ENCODE results near the gene OR8A1.

DNA sequence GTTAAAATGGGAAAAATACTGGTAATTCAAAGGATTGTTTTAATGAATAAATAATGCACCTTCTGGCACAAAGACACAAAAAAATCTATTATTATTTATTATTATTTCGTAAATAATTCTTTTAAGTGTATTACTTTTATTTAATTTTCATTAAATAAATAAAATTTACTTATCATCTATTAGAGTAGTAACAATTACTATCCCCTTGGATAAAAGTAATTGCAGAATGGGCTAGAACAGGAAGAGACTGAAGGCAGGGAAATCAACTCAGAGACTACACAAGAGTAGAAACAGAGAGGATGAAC lies 49.3 kb upstream of the OR8A1 start:
- TF ChIP-seq, protein P1, sequence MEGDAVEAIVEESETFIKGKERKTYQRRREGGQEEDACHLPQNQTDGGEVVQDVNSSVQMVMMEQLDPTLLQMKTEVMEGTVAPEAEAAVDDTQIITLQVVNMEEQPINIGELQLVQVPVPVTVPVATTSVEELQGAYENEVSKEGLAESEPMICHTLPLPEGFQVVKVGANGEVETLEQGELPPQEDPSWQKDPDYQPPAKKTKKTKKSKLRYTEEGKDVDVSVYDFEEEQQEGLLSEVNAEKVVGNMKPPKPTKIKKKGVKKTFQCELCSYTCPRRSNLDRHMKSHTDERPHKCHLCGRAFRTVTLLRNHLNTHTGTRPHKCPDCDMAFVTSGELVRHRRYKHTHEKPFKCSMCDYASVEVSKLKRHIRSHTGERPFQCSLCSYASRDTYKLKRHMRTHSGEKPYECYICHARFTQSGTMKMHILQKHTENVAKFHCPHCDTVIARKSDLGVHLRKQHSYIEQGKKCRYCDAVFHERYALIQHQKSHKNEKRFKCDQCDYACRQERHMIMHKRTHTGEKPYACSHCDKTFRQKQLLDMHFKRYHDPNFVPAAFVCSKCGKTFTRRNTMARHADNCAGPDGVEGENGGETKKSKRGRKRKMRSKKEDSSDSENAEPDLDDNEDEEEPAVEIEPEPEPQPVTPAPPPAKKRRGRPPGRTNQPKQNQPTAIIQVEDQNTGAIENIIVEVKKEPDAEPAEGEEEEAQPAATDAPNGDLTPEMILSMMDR (IDR thresholded peaks at IDR 0.05) = no peak
- TF ChIP-seq POLR2AphosphoS5 (IDR thresholded peaks at IDR 0.05) (no peak), EP300 (IDR thresholded peaks at IDR 0.05) (no peak), POLR2A (IDR thresholded peaks at IDR 0.05; ENCODE audit: low read depth) (no peak)

Measured in esophagus muscularis mucosa (tissue), 4 donors.